GM19043 (cell line): ENCODE measurements around the gene MFF.
"Not testable (repeated sequence)": the region's sequence is repeated elsewhere in the genome, so short reads cannot be mapped to it uniquely, and the experiment has no call there.

ENCODE experiments used
- ATAC-seq: cut with Tn5 transposase; IDR thresholded peaks from one replicate; pipeline ENCODE4 v1.9.1; 2021; ENCODE audit warnings: low read depth; ENCODE audit not compliant: unreplicated experiment

Gene MFF

DNA sequence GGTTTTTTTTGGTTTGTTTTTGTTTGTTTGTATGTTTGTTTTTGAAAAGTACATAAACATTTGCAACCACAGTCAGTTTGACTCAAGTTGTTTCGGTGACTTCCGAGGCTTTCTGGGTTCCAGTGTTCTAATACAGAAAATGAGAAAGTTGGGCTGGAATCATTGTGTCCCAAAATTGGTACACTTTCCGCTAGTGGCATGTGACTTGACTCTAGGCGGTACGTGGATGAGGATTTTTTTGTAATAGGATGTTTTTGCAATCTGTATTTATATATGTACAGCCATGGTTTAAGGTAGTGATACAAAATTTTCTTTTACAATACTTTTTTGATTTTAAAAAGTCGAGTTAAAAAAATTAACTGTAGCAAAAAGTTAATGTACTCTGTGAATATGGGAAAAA lies 1.7 kb downstream of the MFF start:
- no peak for ATAC-seq

DNA sequence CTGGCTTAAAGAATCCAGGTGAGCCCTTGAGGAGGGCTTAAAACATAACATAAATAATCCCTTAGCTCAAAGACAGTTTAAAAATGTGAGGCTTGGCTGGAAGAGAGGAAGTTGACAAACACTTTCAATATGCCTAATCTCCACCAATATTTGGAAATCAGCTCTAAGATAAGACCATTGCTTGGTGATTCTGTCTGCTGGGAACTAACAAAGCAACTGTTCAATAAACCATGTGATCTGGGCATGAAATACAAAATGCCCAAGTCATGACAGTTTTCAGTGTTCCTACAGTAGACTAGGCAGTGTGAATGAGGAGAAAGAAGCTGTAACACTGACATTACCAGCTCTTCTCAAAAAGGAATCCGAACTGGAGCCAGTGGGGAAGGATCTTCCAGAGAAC lies 10.7 kb downstream of the MFF start:
- ATAC-seq, result no peak

DNA sequence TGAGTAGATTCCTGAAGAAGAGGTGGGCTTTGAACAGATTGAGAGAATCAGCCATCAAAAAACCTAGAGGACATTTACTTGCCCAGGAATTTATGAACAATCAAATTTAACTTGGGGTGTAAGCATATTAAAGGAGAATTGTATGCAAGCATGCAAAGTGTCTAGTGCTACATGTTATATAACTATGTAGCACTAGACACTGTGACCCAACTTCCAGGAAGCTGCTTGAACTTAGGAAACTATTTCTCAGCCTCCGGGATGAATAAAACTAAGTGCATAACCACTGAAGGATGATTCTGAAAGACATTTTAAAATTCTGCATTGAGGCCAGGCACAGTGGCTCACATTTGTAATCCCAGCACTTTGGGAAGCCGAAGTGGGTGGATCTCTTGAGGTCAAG lies 12.4 kb downstream of the MFF start:
- ATAC-seq, result no peak

DNA sequence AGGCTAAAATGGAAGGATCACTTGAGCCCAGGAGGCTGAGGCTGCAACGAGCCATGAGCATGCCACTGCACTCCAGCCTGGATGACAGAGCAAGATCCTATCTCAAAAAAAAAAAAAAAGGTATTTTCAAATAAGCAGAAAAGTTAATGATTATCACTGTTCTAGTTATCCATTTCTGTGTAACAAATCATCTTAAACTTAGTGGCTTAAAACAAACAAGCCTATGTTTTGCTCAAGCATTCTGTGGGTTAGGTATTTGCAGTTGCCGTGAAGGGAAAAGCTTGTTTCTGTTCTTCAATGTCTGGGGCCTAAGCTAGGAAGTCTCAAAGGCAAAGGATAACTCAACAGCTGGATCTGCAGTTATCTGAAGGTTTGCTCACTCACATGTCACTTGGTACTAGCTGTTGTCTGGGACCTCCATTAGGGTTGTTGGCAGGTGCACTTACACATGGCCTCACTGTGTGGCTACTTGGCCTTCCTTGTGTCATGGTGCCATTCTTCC lies 14.1 kb downstream of the MFF start:
- ATAC-seq, result no peak

DNA sequence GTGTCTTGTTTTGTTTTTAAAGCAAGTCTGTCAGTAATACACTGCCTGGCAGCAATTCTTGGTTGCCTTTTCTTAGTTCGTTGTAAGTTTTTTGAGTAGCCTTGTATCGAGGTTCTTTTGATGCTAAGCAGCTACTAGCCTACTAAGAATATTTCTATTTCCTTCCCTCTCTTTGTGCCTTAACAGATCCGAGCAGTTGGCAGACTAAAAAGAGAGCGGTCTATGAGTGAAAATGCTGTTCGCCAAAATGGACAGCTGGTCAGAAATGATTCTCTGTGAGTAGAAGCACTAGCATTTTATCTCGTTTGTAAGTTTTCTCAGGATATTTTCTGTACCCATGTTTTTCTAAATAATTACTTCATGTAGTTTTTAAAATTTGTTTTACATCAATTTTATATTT lies 15.1 kb downstream of the MFF start:
- no peak for ATAC-seq

DNA sequence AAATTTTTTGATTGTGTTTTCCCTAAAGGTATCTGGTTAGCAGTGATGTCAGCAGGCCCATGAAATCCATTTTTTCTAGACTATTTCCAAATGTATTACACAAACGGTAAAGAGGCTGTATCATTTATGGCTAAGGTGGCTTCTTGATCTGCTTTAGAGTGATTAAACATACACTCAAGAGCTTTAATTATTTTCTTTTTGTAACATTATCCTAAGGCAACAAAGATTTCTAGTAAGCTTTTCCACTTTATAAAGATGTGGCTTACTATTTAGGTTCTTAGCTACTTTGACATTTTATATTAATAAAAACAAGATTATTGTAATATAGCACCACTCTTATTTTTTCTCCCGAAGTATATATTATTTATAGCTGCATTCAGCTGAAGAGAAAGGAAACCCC lies 16.5 kb downstream of the MFF start:
- no peak for ATAC-seq

DNA sequence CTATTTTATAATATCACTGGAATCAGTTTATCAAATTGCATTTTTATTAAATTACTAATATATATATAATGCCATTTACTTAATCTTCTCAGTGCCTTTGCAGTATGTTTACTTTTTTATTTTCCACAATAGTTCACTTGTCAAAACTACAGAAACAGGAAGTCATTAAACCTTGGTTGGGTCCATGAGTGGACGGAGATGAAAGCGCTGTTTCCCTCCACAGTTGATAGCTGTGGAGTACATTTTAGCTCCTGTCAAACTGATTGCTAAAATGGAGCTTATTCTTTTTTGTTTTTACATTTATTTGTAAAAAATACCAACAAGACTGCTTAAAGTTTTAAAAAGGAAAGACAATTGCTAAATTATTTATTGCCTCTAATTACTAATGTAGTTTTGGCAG lies 19.2 kb downstream of the MFF start:
- ATAC-seq, result no peak

DNA sequence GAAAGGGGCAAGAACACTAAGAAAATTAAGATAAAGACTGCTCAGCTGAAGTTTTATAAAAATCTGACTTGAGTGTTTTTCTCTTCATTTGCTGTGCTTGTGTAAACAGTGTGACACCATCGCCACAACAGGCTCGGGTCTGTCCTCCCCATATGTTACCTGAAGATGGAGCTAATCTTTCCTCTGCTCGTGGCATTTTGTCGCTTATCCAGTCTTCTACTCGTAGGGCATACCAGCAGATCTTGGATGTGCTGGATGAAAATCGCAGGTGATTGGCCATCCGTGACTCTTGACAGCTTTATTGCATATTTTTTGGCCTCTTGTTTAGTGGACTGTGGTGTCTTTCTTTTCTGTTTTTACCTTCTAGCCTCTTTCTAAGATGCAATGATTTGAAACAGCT lies 22.1 kb downstream of the MFF start:
- ATAC-seq, result no peak

DNA sequence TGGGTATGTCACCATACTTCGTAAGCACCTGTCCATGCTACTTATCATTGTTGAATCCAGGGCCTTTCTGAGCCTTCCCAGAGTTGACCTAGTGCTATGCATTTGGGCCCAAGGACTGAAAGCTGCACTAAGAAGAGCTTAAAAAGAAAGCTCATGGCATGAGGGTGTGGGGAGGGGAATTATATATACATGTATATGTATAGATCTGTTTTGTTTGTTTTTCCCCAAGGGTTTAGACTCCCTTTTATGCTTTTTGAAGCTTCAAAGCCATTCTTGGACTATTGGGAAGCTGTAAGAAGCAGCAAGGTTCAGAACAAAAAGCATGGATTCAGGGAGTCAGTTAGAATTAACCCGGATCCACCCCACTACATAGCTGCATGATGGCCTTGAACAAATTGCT lies 23.3 kb downstream of the MFF start:
- ATAC-seq, result no peak

DNA sequence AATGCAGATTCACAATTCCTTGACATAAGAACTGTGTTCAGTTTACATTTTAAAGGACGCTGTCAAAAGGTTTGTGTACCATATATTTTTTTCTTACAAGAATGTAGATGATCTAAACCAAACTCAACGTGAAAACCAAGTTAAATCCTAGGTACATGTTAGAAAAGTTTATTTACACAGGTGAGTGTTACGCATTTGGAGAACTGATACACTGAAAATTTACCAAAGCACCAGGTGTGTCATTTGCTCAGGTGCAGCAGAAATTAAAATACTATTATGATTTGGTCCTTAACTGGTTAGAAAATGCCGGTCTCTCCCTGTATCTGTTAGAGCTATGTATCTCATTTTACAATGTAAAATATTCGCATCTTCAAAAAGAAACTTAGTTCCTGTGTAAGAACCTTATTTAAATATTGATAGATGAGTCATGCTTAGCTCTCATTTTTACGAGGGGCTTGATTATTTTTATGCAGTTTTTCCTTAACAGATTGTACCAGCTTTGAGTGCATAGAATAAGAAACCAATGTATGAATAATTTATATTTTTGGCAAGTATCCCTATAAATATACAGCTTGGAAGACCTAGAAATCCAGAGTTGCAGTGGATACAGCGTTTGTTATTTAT lies 25.1 kb downstream of the MFF start:
- no peak for ATAC-seq

DNA sequence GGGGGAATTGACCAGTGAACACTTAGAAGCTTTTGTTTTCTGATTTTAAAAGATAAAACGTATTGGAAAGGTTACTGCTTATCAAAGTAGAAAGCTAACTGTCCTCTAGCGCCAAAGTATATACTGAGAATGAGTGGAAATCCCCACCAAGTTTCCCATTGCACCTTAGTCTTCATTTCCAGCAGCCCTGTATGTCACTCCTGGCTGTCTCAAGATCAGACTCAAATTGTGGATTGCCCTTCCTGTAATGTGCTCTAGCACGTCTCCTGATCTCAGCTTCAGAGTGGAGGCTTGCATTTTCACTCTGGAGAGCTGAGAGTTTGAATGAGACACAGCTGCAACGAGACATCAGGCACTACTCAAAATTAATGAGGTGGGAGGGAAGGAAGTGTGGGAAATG lies 26.6 kb downstream of the MFF start:
- peak; percentile 62 for ATAC-seq

DNA sequence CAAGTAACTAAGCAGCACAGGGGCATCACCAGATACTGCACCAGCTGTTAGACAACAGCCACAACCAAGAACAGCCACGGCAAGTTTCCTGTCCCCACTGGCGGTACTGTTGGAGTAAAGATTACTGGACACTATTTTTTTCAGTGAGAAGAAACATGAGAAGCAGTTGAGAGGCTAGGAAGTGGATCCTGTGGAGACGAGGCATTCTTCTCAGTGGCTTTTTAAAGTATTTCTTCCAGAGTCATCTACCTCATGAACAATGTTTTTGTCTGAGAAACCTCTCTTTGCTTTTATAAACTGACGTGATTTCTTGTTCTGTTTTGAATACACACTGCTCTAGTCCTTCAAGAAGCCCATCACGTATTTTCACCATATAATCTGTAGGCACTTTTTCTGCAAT lies 35.3 kb downstream of the MFF start:
- no peak for ATAC-seq

DNA sequence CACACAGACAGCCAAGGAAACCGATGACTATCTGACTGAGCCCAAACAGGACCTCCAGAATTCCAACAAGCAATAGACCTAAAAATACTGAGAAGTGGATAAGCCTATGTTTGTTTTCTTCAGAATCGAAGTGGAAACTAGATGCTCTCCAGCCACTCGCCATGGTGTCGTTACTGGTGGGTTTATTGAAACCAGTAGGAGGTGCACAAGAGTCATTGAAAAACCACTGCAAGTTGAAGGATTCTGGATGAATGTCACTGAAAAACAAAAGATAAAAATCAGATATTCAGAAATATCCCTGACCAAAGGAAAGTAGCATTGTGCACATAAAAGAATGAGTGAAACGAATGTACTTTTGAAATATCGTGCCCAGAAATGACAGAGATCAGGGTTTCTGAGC lies 38.7 kb downstream of the MFF start:
- ATAC-seq, result no peak

DNA sequence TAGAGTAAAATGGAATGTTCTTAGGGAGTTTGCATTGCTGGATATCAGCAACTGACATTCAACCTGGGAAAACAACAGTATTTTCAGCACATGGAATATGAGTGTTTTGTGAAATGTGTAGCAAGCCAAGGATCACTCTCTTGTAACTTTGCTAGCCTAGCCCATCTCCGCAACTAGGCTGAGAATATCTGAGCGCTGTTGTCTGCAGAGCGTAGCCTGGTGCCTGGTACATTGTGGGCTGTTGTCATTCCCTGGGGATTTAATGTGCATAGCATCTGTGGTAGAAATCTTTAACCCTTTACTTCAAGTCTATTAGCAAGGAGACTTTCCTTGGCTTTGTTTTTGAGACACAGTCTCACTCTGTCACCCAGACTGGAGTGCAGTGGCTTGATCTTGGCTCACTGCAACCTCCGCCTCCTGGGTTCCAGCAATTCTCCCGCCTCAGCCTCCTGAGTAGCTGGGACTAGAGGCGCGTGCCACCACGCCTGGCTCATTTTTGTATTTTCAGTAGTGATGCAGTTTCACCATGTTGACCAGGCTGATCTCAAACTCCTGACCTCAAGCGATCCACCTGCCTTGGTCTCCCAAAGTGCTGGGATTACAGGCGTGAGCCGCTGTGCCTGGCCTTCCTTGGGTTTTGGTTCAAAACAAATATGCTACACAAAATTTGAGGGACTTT lies 39.7 kb downstream of the MFF start:
- ATAC-seq, result not testable (repeated sequence)

DNA sequence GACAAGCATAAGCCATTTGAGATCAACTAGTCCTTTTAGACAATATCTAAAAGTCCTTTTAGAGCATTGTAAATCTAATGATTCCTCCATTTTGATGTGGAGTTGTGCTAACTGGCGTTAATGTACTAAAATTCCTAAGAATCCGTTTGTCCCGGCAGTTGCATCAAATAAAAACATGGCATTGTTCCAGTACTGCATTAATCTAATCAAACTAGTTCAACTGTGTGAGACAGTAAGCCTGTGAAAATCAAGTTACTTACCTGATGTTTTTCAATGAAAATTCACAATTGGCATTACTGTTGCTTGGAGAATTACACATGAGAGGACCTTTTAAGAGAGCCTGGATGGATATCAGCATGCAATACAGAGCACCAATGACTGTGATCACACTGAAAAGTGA lies 40.8 kb downstream of the MFF start:
- no peak for ATAC-seq

DNA sequence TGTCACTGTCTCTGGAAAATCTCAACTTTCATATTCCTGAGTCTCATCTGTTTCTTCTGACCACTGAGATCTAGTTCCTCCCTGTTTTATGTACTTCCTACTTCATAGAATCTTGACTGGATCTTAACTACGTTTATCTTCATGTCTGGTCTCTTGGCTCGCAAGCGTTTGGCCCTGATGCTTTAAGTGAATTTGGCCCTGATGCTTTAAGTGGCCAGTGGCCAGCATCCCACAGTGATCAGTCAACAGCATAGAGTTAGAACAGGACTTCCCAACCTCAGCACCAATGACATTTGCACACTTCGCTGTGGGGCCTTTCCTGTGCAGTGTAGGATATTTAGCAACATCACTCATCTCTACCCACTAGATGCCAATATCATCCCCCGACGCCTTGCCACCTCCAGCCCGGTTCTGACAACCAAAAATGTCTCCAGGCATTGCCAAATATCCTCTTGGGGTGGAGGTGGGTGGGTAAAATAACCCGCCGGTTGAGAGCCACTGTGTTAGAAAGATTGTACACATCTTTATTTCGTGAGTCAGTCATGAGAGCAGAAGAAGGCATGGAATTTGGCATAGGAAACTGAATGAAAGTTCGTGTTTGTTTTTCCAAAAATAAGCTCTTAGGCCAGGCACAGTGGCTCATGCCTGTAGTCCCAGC lies 41.8 kb downstream of the MFF start:
- no peak for ATAC-seq

DNA sequence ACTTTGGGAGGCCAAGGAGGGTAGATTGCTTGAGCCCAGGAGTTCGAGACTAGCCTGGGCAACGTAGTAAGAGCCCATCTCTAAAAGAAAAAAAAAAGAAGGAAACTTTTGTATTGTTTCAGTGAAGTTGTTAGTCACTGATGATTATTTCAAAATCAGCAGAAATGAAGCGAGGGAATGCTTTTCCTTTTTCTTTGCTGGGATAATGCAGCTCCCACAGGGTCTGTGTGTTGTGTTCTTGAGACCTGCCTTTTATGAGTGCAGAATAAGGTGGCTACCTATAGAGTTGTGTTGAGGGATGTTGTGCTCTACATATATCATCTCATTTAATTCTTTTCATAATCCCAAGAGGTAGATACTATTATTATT lies 42.4 kb downstream of the MFF start:
- ATAC-seq, result no peak

DNA sequence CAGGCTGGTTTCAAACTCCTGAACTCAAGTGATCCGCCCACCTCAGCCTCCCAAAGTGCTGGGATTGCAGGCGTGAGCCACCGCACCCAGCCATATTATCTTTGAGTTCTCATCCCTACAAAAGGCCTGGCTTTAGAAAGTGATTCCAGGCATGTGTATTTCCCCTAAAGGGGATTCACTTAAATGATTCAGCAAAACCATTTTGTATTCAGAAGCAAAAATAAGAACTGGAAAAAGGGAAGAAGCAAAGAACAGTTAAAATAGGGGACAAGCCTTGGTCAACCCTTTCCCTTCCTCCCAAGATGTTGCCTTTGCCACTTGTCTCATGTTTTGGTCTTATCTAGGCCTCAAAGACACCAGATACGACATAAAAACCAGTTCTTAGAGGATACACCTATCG lies 43.5 kb downstream of the MFF start:
- no peak for ATAC-seq

DNA sequence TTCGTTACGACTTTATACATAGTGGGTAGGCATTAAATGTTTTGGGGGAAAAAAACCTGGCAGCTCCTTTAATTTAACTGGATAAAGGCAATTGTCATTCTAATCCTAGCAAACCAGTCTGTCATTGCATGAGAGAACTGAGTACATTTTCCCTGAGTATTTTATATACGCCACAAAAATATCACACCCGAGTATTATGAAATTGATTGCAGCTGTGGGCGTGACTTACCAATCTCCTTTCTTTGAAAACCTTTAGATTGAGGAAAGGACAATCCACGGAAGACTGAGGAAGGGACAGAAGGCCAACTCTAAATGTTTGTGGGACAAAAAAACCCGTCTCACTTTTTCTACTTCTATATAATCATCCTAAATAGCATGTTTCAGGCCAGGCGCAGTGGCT lies 45.0 kb downstream of the MFF start:
- no peak for ATAC-seq

DNA sequence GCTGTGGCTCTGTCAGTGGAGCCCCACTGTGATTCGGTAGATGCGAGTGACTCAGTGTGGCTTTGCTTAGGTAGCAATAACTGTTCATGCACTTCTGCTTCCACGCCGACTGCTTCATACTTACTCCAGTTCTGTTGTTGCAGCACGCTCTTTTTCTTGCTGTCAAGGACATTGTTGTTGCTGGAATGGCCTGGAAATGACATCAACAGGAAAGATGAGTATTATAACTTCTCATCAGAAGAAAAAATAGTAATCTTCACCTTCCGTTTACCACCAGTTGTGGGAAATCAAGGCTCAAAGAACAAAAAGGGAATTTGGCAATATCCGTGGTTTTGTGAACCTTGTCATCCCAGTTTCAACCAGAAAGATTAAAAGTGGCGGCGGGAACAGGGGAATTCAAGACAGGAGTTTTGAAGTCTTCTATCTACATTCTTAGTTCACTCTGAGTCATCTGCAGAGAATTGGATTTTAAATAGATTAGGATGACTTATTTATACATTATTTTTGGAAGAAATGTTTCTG lies 45.8 kb downstream of the MFF start:
- ATAC-seq, result no peak

DNA sequence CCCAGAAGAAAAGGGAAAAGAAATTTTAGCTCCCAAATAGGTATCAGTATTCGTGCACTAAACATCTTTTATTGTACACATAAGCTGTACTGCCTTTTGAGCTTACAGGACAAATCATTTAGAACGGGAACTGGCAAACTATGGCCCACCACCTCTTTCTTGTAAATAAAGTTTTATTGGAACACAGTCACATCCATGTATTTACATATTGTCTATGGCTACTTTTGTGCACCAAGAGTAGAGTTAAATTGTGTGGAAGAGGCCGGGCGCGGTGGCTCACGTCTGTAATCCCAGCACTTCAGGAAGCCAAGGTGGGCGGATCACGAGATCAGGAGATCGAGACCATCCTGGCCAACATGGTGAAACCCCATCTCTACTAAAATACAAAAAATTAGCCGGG lies 48.3 kb downstream of the MFF start:
- ATAC-seq, result no peak

DNA sequence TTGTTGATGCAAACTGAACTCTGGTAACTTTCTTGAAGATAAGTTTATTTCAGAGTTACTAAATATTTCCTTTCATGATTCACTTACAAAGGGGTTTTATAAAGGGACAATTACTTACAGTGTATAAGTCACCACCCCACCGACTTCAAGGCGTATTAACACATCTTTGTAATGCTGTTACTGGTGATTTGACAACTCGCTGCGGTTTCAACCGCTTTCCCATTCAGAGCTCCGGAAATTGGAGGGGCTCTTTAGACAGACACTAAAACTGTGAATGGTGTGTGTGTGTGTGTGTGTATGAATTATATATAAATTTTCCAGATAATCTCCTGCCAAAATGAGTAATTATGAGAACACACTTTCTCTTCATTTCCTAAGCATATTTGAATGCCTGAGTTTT lies 49.1 kb downstream of the MFF start:
- ATAC-seq, result no peak
